Measurements from ENCODE around the gene RBM44.
"Not testable (repeated sequence)": the region's sequence is repeated elsewhere in the genome, so short reads cannot be mapped to it uniquely, and the experiment has no call there.

RBM44 gene

GRCh38 chr2:237783678-237784077 is 14.9 kb upstream of the RBM44 start:
- not testable (repeated sequence) for DNase-seq (ENCODE audit: low spot score)

DNA sequence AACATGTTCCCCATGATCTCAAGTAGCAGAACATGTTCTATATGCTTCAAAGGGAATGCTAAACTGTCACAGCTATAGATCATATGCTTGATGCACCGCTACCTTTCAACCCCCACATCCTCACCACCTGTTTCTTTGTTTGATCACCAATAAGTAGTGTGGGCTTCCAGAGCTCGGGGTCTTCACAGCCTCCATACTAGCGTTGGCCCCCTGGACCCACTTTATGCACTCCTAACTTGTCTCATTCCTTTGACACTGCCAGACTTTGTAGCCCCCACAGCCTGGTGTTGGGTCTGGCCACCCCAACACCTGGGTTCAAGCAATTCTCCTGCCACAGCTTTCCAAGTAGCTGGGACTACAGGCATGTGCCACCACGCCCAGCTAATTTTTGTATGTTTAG is 11.6 kb upstream of the RBM44 start:
- no peak for DNase-seq (ENCODE audit: low spot score)

DNA sequence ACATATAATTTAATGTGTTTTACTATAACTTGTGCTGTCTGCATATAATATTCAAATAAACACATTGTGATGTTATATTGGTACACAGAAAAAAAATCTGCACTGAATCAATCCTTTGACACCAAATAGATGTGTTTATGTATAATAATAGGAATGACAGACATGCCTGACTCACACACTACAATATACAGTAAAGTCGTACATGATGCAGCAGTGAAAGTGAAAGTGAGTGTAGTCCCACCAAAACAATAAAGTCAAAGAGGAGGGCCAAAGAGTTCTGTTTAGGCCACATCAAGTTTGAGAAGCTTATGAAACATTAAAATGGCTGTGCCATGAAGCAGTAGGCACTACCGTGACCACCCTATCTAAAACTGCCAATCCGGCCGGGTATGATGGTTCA is 8.2 kb upstream of the RBM44 start:
- DNase-seq (ENCODE audit: low spot score) = no peak

GRCh38 chr2:237791977-237792727 is 6.4 kb upstream of the RBM44 start:
- DNase-seq (ENCODE audit: low spot score) = no peak

- DNase-seq (ENCODE audit: low spot score) = no peak
These were observed 1.3 kb upstream of the RBM44 start for GRCh38 chr2:237797253-237797652.

- DNase-seq (ENCODE audit: low spot score) = no peak
These were observed 465 bp downstream of the RBM44 start for GRCh38 chr2:237799060-237799428.

DNA sequence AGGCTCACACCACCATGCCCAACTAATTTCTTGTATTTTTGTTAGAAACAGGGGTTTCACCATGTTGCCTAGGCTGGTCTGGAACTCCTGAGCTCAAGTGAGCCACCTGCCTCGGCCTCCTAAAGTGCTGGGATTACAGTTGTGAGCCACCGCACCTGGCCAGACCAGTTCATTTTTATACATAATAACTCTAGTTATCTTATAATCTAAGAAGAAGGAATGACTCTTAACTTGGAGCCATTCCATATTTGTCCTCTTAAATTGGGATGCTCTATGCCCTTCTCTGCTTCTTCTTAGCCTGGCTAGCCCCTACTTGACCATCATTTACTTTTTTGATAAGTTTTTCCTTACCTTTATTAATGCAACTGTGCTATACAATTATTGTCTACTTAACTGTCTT is 2.9 kb downstream of the RBM44 start:
- no peak for DNase-seq (ENCODE audit: low spot score)

- DNase-seq (ENCODE audit: low spot score) = no peak
These were observed 7.8 kb downstream of the RBM44 start for GRCh38 chr2:237806334-237806733.

GRCh38 chr2:237815637-237816036 is 17.1 kb downstream of the RBM44 start:
- DNase-seq (ENCODE audit: low spot score) = peak; percentile 70

DNA sequence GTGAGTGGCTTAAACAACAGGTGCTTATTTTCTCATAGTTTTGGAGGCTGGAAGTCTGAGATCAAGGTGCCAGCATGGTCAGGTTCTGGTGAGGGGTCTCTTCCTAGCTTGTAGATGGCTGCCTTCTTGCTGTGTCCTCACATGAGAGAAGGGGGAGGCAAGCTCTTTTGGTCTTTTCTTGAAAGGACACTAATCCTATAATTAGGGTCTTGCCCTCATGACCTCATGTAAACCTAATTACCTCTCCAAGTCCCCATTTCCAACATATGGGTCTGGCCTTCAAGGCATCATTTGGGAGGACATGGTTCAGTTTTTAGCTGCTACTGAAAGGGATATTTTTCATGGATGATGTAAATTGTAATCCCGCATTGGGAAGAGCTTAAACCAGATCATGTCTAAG is 18.0 kb downstream of the RBM44 start:
- DNase-seq (ENCODE audit: low spot score) = no peak

DNA sequence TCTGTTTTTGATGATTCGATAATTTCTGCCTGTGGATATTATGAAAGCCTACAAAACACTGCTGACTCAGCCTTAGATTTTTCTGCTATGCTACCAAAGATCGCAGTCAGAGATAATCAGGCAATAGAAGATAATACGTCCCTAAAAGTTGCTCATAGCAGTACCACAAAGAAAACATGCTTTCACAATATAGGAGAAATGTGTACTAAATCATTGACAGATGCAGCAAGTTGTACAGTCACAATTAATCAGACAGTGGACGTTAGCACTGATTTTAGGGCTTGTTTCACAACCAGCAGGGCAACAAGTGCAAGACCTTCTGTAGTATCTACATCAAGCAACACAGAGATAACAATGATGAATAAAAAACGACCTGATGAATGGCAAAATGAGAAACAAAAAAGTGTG is 19.5 kb downstream of the RBM44 start:
- DNase-seq (ENCODE audit: low spot score) = peak; percentile 69

DNA sequence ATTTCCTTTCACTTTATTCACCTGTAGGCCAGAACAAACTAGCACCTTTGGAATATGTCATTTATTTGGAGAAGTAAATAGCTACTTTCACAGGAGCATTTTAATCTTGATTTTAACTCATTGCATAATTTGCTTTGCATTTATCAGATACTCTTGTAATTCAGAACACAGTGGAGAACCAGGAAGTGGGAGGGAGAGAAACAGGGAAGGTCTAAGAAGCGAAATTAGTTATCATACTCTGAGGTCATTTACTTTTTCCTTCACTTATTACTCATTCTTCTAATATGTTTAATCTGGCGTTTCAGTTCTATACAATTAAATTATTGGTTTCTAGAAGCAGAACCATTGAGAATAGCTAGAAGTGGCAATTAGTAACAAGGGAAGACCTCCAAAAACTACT is 20.7 kb downstream of the RBM44 start:
- peak; percentile 7 for DNase-seq (ENCODE audit: low spot score)

- DNase-seq (ENCODE audit: low spot score) = no peak
These were observed 21.8 kb downstream of the RBM44 start for GRCh38 chr2:237820421-237820820.

GRCh38 chr2:237823544-237823943 is 25.0 kb downstream of the RBM44 start:
- no peak for DNase-seq (ENCODE audit: low spot score)

DNA sequence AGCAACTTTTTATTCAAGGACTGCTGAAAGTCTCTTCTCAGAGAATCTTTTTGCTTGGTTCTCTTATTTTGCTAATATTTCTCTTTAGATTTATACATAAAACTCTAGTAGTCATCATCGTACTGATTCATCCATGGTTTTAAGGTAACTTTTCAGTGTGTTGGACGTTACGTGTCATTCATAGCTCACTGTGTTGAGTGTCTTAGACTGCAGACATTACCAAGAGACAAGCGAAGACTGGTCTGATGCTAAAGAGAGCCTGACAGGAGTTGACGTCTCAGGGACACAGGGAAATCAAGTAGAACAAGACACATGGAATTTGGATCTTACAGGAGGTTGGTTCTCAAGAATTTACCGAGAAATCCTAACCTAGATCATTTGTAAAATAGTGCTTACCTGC is 25.5 kb downstream of the RBM44 start:
- DNase-seq (ENCODE audit: low spot score) = no peak

GRCh38 chr2:237827421-237827987 is 28.9 kb downstream of the RBM44 start:
- DNase-seq (ENCODE audit: low spot score) = no peak

DNA sequence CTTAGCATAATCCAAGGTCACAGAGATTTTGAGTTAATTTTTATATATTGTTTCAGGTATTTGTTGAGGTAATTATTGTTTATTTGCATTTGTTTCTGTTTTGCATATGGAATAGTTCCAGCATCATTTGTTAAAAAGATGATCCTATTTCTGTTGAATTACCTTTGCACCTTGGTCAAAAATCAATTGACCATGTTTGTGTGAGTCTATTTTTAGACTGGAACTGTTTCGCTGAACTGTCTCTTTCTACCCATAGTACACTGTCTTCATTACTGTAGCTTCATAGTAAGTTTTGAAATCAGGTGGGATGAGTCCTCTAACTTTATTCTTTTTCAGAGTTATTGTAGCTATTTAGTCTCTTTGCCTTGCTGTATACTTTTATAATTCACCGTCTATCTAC is 31.9 kb downstream of the RBM44 start:
- DNase-seq (ENCODE audit: low spot score) = no peak

DNA sequence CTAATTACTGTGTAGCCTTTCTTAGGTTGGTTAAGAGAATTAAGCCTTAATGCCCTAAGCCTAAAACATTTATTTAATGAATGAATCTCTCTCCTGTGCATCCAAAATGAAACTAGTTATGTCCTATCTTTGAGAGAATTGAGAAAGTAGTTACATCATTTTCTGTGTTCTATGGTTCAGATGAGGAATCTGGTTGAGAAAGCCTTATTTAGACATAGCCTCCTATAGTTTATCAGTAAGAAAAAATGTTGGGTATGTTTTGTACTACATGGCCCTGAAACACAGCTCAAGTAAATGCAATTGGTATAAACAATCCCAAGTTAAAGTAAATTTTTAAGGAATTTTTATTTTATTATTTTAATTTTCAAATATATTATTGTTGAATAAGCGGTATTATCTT is 35.0 kb downstream of the RBM44 start:
- DNase-seq (ENCODE audit: low spot score) = no peak

DNA sequence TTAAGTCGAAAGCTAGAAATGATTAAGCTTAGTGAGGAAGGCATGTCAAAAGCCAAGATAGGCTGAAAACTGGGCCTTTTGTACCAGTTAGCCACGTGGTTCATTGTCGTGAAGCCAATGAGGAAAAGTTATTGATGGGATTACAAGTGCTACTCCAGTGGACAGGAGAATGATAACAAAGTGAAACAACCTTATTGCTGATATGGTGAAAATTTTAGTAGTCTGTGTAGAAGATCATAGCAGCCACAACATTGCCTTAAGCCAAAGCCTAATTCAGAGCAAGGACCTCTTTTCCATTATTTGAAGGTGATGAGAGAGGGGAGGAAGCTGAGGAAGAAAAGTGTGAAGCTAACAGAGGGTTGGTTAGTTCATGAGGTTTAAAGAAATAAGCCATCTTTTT is 36.8 kb downstream of the RBM44 start:
- DNase-seq (ENCODE audit: low spot score) = no peak

DNA sequence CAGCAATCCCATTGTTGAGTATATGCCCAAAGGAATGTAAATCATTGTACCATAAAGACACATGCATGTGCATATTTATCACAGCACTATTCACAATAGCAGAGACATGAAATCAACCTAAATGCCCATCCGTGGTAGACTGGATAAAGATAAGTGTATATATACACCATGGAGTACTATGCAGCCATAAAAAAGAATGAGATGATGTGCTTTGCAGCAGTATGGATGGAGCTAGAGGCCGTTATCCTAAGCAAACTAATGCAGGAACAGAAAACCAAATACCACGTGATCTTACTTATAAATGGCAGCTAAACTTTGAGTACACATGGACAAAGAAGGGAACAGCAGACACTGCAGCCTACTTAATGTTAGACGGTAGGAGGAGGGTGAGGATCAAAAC is 42.5 kb downstream of the RBM44 start:
- DNase-seq (ENCODE audit: low spot score) = no peak

DNA sequence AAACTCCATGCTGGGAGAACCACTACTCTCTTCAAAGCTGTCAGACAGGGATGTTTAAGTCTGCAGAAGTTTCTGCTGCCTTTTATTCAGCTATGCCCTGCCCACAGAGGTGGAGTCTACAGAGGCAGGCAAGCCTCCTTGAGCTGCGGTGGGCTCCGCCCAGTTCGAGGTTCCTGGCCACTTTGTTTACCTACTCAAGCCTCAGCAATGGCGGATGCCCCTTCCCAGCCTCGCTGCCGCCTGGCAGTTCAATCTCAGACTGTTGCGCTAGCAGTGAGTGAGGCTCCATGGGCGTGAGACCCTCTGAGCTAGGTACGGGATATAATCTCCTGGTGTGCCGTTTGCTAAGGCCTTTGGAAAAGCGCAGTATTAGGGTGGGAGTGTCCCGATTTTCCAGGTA is 50.4 kb downstream of the RBM44 start:
- not testable (repeated sequence) for DNase-seq (ENCODE audit: low spot score)

- no peak for DNase-seq (ENCODE audit: low spot score)
These were observed 55.7 kb downstream of the RBM44 start for GRCh38 chr2:237854295-237854694.

- no peak for DNase-seq (ENCODE audit: low spot score)
These were observed 59.2 kb downstream of the RBM44 start for GRCh38 chr2:237857791-237858190.
